Memory B cell (primary cell): Measurements from ENCODE around the gene RFESD.
A peak's percentile ranks its signal among the peaks of the same experiment; 100 is the strongest.
"Not testable (repeated sequence)": the region's sequence is repeated elsewhere in the genome, so short reads cannot be mapped to it uniquely, and the experiment has no call there.

ENCODE experiments used
- ATAC-seq: fragments of 150-1000 bp; cut with Tn5 transposase; 2 replicates; pipeline ENCODE4 v1.10.0; 2021; ENCODE audit warnings: low read depth, mild to moderate bottlenecking, moderate library complexity
- DNase-seq, 2 donors: peaks; one replicate each; pipeline ENCODE4 v3.0.0; 2022; ENCODE audit warnings: low spot score in 2 of 2
- H3K27ac Mint-ChIP-seq: one replicate; pipeline ENCODE4 v1.8.0; 2022; ENCODE audit warnings: mild to moderate bottlenecking, moderate library complexity, mixed read lengths
- H3K27me3 Mint-ChIP-seq: one replicate; pipeline ENCODE4 v1.8.0; 2022; ENCODE audit warnings: mixed read lengths
- H3K36me3 Mint-ChIP-seq: one replicate; pipeline ENCODE4 v1.8.0; 2022; ENCODE audit warnings: mild to moderate bottlenecking, mixed read lengths
- H3K4me1 Mint-ChIP-seq: one replicate; pipeline ENCODE4 v1.8.0; 2022; ENCODE audit warnings: mixed read lengths
- H3K4me3 Mint-ChIP-seq: one replicate; pipeline ENCODE4 v1.8.0; 2022; ENCODE audit warnings: mild to moderate bottlenecking, moderate library complexity, mixed read lengths
- H3K9me3 Mint-ChIP-seq: one replicate; pipeline ENCODE4 v1.8.0; 2022; ENCODE audit warnings: mixed read lengths

Gene RFESD

DNA sequence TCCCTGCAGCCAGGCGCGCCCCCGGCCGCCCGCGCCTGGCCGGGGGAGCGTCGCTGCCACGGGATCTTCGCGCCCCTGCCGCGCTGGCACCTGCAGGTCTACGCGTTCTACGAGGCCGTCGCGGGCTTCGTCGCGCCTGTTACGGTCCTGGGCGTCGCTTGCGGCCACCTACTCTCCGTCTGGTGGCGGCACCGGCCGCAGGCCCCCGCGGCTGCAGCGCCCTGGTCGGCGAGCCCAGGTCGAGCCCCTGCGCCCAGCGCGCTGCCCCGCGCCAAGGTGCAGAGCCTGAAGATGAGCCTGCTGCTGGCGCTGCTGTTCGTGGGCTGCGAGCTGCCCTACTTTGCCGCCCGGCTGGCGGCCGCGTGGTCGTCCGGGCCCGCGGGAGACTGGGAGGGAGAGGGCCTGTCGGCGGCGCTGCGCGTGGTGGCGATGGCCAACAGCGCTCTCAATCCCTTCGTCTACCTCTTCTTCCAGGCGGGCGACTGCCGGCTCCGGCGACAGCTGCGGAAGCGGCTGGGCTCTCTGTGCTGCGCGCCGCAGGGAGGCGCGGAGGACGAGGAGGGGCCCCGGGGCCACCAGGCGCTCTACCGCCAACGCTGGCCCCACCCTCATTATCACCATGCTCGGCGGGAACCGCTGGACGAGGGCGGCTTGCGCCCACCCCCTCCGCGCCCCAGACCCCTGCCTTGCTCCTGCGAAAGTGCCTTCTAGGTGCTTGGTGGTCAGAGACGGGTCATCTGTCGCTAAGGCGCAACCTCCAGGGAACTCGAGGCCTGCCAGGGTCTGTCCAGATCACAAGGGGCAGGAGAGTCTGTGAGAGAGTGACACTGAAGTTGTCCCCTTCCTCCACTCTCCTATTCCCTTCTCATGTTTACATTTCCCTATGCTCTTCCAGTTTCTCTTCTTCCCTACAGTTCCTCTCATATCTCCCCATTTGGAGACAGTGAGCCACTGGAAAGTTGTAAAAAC is 25.4 kb upstream of the RFESD start:
- no peaks in the 10 kb centered on the region for H3K36me3 Mint-ChIP-seq
- ATAC-seq (peak; percentile 30), DNase-seq (peak; percentile 14 to 46)

DNA sequence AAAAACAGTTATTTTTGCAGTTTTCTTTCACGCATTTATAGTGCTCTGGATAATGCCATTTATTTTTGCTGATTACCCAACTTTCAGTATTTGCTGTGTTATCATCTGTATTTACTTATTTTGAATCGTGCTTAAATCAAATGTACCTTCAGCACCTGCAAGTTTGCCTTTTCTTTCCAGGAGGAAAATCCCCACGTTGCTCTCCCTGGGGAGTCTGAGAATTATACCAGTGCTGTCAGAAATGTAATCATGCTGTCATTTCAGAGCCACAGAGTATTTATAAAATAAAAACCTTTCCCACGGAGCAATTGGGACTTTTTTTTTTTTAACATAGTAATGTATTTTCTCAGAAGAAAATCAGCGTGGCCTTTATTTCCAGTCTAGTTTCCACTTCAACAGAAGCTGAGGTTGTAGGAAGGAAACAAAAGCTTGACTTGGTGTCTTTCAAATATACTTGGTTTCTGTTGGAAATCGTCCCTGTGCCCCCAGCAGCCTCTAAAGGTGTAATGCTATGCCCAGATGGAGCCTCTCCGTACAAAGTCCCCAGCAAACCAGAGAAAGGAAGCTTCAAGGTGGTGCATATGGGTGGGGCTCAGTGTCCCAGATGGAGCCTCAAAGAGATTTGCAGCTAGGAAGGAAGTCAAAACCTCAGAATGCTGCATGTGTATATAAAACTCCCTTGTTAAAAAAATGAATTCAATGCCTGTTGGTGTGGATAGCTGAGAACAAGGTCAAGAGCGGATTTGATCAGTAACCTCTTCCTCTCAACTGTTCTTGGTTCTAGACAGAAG is 24.5 kb upstream of the RFESD start:
- Mint-ChIP-seq H3K4me3 (peak overlapping the region; percentile 85), H3K9me3 (no peaks in the 10 kb centered on the region), H3K36me3 (no peaks in the 10 kb centered on the region), H3K4me1 (peaks cover 23% of the 10 kb centered on the region), H3K27ac (no peak overlapping the region), H3K27me3 (no peaks in the 10 kb centered on the region)
- peak; percentile 31 for ATAC-seq
- DNase-seq = no peak

More for the DNA sequence above, 25.4 kb upstream of the RFESD start:
- Mint-ChIP-seq H3K4me1 (peaks cover 23% of the 10 kb centered on the region), H3K27me3 (no peaks in the 10 kb centered on the region), H3K27ac (no peak overlapping the region), H3K9me3 (no peaks in the 10 kb centered on the region), H3K4me3 (peak overlapping the region; percentile 85)

GRCh38 chr5:95623706-95624105 is 22.9 kb upstream of the RFESD start:
- H3K4me1 Mint-ChIP-seq = peaks cover 23% of the 10 kb centered on the region
- H3K27me3 Mint-ChIP-seq = no peaks in the 10 kb centered on the region
- no peak overlapping the region for H3K27ac Mint-ChIP-seq
- no peaks in the 10 kb centered on the region for H3K36me3 Mint-ChIP-seq
- no peak overlapping the region for H3K4me3 Mint-ChIP-seq
- H3K9me3 Mint-ChIP-seq = no peaks in the 10 kb centered on the region
- ATAC-seq (no peak), DNase-seq (no peak)

- no peak overlapping the region for H3K27ac Mint-ChIP-seq
- H3K4me3 Mint-ChIP-seq = no peak overlapping the region
- H3K27me3 Mint-ChIP-seq = no peaks in the 10 kb centered on the region
- no peak for ATAC-seq
- H3K36me3 Mint-ChIP-seq = no peaks in the 10 kb centered on the region
- DNase-seq = no peak
- peaks cover 23% of the 10 kb centered on the region for H3K4me1 Mint-ChIP-seq
- H3K9me3 Mint-ChIP-seq = no peaks in the 10 kb centered on the region
Measured at GRCh38 chr5:95624368-95624767, 22.2 kb upstream of the RFESD start.

DNA sequence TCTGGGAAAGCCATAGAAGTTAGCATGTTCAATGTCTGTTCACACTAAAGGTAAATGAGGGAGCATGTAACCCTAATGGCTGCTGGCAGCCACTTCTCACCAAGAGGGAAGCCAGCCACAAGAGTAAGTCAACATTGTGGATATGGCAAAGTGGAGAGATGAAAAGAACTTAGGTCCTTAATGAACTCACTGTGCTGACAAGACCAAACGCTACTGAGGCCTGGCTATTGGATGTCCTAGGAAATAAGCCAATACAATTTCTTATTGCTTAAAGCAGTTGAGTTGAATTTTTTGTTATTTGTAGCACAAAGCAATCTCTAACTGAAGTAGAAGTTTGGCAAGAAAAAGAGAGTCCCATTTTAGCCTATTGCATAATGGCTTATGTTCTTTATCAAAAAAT is 19.9 kb upstream of the RFESD start:
- ATAC-seq (no peak), DNase-seq (no peak)
- H3K9me3 Mint-ChIP-seq = no peaks in the 10 kb centered on the region
- H3K27me3 Mint-ChIP-seq = no peaks in the 10 kb centered on the region
- peaks cover 15% of the 10 kb centered on the region for H3K4me1 Mint-ChIP-seq
- no peak overlapping the region for H3K4me3 Mint-ChIP-seq
- H3K36me3 Mint-ChIP-seq = no peaks in the 10 kb centered on the region
- no peak overlapping the region for H3K27ac Mint-ChIP-seq

DNA sequence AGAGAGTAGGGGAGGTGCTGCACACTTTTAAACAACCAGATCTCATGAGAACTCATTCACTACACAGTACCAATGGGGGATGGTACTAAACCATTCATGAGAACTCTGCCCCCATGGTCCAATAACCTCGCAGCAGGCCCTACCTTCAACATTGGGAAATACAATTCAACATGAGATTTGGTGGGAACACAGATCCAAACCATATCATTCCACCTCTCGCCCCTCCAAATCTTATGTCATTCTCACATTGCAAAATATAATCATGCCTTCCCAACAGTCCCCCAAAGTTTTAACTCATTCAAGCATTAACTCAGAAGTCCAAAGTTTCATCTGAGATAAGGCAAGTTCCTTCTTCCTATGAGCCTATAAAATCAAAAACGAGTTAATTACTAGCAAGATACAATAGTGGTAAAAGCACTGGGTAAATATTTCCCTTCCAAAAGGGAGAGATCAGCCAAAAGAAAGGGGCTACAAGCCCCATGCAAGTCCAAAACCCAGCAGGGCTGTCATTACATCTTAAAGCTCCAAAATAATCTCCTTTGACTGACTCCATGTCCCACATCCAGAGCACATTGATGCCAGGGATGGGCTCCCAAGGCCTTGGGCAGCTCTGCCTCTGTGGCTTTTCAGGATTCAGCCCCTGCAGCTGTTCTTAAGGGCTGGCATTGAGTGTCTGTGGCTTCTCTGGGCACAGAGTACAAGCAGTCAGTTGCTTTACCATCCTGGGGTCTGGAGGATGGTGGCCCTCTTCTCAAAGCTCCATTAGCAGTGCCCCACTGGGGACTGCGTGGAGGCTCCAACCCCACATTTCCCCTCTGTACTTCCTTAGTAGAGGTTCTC is 18.4 kb upstream of the RFESD start:
- Mint-ChIP-seq H3K27me3 (no peaks in the 10 kb centered on the region), H3K4me3 (no peak overlapping the region), H3K4me1 (peaks cover 9% of the 10 kb centered on the region), H3K36me3 (peaks cover 3% of the 10 kb centered on the region), H3K9me3 (no peaks in the 10 kb centered on the region), H3K27ac (no peak overlapping the region)
- ATAC-seq (no peak), DNase-seq (no peak)

GRCh38 chr5:95628933-95629332 is 17.6 kb upstream of the RFESD start:
- peaks cover 8% of the 10 kb centered on the region for H3K4me1 Mint-ChIP-seq
- H3K36me3 Mint-ChIP-seq = peaks cover 3% of the 10 kb centered on the region
- H3K4me3 Mint-ChIP-seq = no peak overlapping the region
- H3K27ac Mint-ChIP-seq = no peak overlapping the region
- ATAC-seq (no peak), DNase-seq (no peak)
- no peaks in the 10 kb centered on the region for H3K9me3 Mint-ChIP-seq
- no peaks in the 10 kb centered on the region for H3K27me3 Mint-ChIP-seq

- H3K4me3 Mint-ChIP-seq = no peak overlapping the region
- H3K4me1 Mint-ChIP-seq = peaks cover 8% of the 10 kb centered on the region
- DNase-seq (no peak), ATAC-seq (no peak)
- no peaks in the 10 kb centered on the region for H3K9me3 Mint-ChIP-seq
- H3K36me3 Mint-ChIP-seq = peaks cover 3% of the 10 kb centered on the region
- no peak overlapping the region for H3K27ac Mint-ChIP-seq
- H3K27me3 Mint-ChIP-seq = no peaks in the 10 kb centered on the region
Measured at GRCh38 chr5:95630394-95630917, 16.1 kb upstream of the RFESD start.

DNA sequence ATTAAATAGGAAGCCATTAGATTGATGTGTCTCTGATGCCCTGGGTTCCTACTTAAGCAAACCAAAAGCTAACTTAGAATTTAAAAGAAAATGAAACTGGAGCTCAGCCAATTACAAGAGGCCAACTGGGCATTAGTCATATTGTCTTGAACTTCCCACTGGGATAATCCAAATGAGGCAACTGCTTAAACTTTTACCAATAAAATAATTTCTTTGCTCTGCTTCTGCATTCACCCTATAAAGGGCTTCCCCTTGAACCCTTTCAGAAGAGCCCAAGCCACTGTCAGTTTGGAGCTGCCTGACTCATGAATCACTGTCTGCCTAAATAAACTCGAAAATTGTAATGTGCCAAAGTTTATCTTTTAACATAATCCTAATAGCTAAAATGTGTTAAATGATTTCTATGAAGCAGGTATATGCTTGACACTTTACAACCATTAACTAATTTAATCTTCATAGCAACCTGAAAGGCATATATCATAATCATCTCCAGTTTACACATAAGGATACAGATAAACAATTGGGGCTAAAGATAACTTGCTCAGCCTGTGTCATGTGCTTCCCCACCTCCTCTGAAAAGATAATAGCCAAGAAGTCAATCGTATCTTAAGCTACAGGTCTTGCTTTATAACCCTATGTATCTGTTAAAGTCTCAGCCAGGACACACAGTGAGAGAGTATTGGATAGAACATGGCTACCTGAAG is 15.2 kb upstream of the RFESD start:
- H3K9me3 Mint-ChIP-seq = no peaks in the 10 kb centered on the region
- peaks cover 8% of the 10 kb centered on the region for H3K4me1 Mint-ChIP-seq
- no peak overlapping the region for H3K4me3 Mint-ChIP-seq
- no peak for ATAC-seq
- peaks cover 3% of the 10 kb centered on the region for H3K36me3 Mint-ChIP-seq
- no peaks in the 10 kb centered on the region for H3K27me3 Mint-ChIP-seq
- H3K27ac Mint-ChIP-seq = peak overlapping the region; percentile 86
- no peak for DNase-seq

GRCh38 chr5:95631991-95632675 is 14.4 kb upstream of the RFESD start:
- no peaks in the 10 kb centered on the region for H3K9me3 Mint-ChIP-seq
- H3K27me3 Mint-ChIP-seq = no peaks in the 10 kb centered on the region
- DNase-seq = peak; percentile 28 to 35
- peak; percentile 96 for ATAC-seq
- peaks cover 3% of the 10 kb centered on the region for H3K36me3 Mint-ChIP-seq
- peak overlapping the region; percentile 6 for H3K4me3 Mint-ChIP-seq
- H3K4me1 Mint-ChIP-seq = peaks cover 8% of the 10 kb centered on the region
- peak overlapping the region; percentile 86 for H3K27ac Mint-ChIP-seq

DNA sequence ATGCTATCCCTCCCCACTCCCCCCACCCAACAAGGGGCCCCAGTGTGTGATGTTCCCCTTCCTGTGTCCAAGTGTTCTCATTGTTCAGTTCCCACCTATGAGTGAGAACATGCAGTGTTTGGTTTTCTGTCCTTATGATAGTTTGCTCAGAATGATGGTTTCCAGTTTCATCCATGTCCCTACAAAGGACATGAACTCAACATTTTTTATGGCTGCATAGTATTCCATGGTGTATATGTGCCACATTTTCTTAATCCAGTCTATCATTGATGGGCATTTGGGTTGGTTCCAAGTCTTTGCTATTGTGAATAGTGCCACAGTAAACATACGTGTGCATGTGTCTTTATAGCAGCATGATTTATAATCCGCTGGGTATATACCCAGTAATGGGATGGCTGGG is 13.6 kb upstream of the RFESD start:
- H3K27me3 Mint-ChIP-seq, H3K36me3 Mint-ChIP-seq, H3K27ac Mint-ChIP-seq, DNase-seq, H3K4me3 Mint-ChIP-seq, H3K9me3 Mint-ChIP-seq, H3K4me1 Mint-ChIP-seq, ATAC-seq: not testable (repeated sequence)

DNA sequence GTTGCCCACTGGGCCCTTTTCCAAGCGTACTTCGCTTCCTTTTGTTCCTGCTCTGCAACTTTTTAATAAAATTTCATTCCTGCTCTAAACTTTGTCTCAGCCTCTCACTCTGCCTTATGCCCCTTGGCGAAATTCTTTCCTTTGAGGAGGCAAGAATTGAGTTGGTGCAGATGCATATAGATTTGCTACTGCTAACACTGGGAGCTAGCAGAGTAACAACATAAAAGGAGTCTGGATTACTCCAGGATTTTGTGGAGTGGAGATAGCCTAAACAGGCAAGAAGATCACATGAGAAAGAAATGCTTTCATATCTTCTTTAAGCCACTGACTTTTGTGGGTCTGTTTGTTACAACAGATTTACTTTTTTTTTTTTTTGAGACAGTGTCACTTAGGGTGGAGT is 12.9 kb upstream of the RFESD start:
- peaks cover 8% of the 10 kb centered on the region for H3K4me1 Mint-ChIP-seq
- H3K4me3 Mint-ChIP-seq = no peak overlapping the region
- H3K27ac Mint-ChIP-seq = no peak overlapping the region
- ATAC-seq (no peak), DNase-seq (no peak)
- H3K36me3 Mint-ChIP-seq = peaks cover 3% of the 10 kb centered on the region
- H3K27me3 Mint-ChIP-seq = peaks cover 3% of the 10 kb centered on the region
- H3K9me3 Mint-ChIP-seq = no peaks in the 10 kb centered on the region

DNA sequence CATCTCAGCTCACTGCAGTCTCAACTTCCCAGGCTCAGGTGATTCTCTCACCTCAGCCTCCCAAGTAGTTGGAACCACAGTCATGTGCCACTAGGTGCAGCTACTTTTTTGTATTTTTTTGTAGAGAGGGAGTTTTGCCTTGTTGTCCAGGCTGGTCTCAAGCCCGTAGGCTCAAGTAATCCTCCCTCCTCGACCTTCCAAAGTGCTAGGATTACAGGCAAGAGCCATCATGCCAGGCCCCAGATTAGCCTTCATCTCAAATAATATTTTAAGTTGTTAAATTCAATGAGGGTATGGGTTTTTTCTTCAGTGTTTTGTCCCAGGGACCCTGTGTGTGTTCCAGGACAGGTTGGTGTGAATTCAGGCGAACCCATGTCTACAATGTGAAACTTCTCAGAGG is 12.5 kb upstream of the RFESD start:
- ATAC-seq = no peak
- Mint-ChIP-seq H3K36me3 (peaks cover 3% of the 10 kb centered on the region), H3K9me3 (no peaks in the 10 kb centered on the region), H3K27me3 (peaks cover 3% of the 10 kb centered on the region), H3K4me1 (peaks cover 8% of the 10 kb centered on the region), H3K27ac (no peak overlapping the region), H3K4me3 (no peak overlapping the region)
- DNase-seq = no peak
